Mesenchymal stem cell (in vitro differentiated cells and primary cell): Measurements from ENCODE around the gene NFATC2.

Experiments
- DNase-seq: peaks from one replicate; pipeline ENCODE4 v3.0.0-alpha.2; 2013
- H2AFZ ChIP-seq: one replicate; pipeline ENCODE4 v1.6.1; 2013; ENCODE audit warnings: low read depth, mild to moderate bottlenecking, control low read depth, inconsistent platforms, low read length, moderate library complexity
- H2AK5ac ChIP-seq: 2 replicates; pipeline ENCODE4 v1.6.1; 2013; ENCODE audit warnings: low read length, moderate library complexity, mild to moderate bottlenecking, inconsistent platforms; ENCODE audit not compliant: severe bottlenecking
- H2BK120ac ChIP-seq: one replicate; pipeline ENCODE4 v1.6.1; 2013; ENCODE audit warnings: low read depth, mild to moderate bottlenecking, inconsistent platforms, low read length, moderate library complexity
- H2BK12ac ChIP-seq, 2 experiments: one replicate each; pipeline ENCODE4 v1.6.1; 2013; ENCODE audit warnings: inconsistent platforms in 2 of 2, low read length in 2 of 2, mild to moderate bottlenecking in 2 of 2, moderate library complexity in 2 of 2, control low read depth in 1 of 2
- H2BK15ac ChIP-seq: one replicate; pipeline ENCODE4 v1.6.1; 2013; ENCODE audit warnings: mild to moderate bottlenecking, low read depth, inconsistent platforms; ENCODE audit not compliant: poor library complexity, severe bottlenecking
- H2BK5ac ChIP-seq: 2 replicates; pipeline ENCODE4 v1.6.1; 2013; ENCODE audit warnings: low read depth, mild to moderate bottlenecking, low read length, control low read depth, inconsistent platforms; ENCODE audit not compliant: poor library complexity, severe bottlenecking
- H3K14ac ChIP-seq, 2 experiments: one replicate each; pipeline ENCODE4 v1.6.1; 2013; ENCODE audit warnings: inconsistent platforms in 2 of 2, low read length in 2 of 2, control low read depth in 1 of 2, mild to moderate bottlenecking in 1 of 2, moderate library complexity in 1 of 2
- H3K18ac ChIP-seq, 2 experiments: one replicate each; pipeline ENCODE4 v1.6.1; 2013; ENCODE audit warnings: inconsistent platforms in 2 of 2, low read length in 2 of 2, control low read depth in 1 of 2, low read depth in 1 of 2, mild to moderate bottlenecking in 1 of 2
- H3K23ac ChIP-seq, 2 experiments: one replicate each; pipeline ENCODE4 v1.6.1; 2013; ENCODE audit warnings: inconsistent platforms in 2 of 2, low read length in 2 of 2, mild to moderate bottlenecking in 2 of 2, moderate library complexity in 2 of 2, control low read depth in 1 of 2
- H3K27ac ChIP-seq: 2 replicates; pipeline ENCODE4 v1.5.1; 2013; ENCODE audit warnings: mild to moderate bottlenecking, moderate library complexity, low read length, control low read depth, inconsistent platforms; ENCODE audit not compliant: poor library complexity, severe bottlenecking
- H3K27me3 ChIP-seq, 2 experiments: 2 replicates each; pipeline versions ENCODE4 v1.6.1 to v1.7.0; 2013; ENCODE audit warnings: low read length in 2 of 2, mild to moderate bottlenecking in 2 of 2, moderate library complexity in 2 of 2, control low read depth in 1 of 2, inconsistent platforms in 1 of 2; ENCODE audit not compliant: control insufficient read depth in 1 of 2, insufficient read depth in 1 of 2
- H3K36me3 ChIP-seq, 2 experiments: 2 replicates each; pipeline versions ENCODE4 v1.6.1 to v1.7.0; 2013; ENCODE audit warnings: low read length in 2 of 2, control low read depth in 1 of 2, inconsistent platforms in 1 of 2, low read depth in 1 of 2, mild to moderate bottlenecking in 1 of 2; ENCODE audit not compliant: insufficient read depth in 2 of 2, control insufficient read depth in 1 of 2
- H3K4ac ChIP-seq, 2 experiments: one replicate each; pipeline ENCODE4 v1.6.1; 2013; ENCODE audit warnings: inconsistent platforms in 2 of 2, low read length in 2 of 2, mild to moderate bottlenecking in 2 of 2, moderate library complexity in 2 of 2, control low read depth in 1 of 2, low read depth in 1 of 2
- H3K4me1 ChIP-seq: 2 replicates; pipeline ENCODE4 v1.6.1; 2013; ENCODE audit warnings: low read depth, low read length, control low read depth; ENCODE audit not compliant: control insufficient read depth, insufficient read depth
- H3K4me2 ChIP-seq: 2 replicates; pipeline ENCODE4 v1.6.1; 2013; ENCODE audit warnings: low read length, mild to moderate bottlenecking, inconsistent platforms; ENCODE audit not compliant: poor library complexity, severe bottlenecking
- H3K4me3 ChIP-seq, 2 experiments: 2 replicates each; pipeline versions ENCODE4 v1.5.1 to v1.7.0; 2013; ENCODE audit warnings: low read length in 2 of 2, mild to moderate bottlenecking in 2 of 2, control low read depth in 1 of 2, low read depth in 1 of 2; ENCODE audit not compliant: insufficient read depth in 1 of 2
- H3K79me1 ChIP-seq: replicated peaks from 2 replicates; pipeline ENCODE4 v1.6.1; 2013; ENCODE audit warnings: mild to moderate bottlenecking, control low read depth, low read length, inconsistent platforms; ENCODE audit not compliant: poor library complexity, severe bottlenecking
- H3K9ac ChIP-seq: 2 replicates; pipeline ENCODE4 v1.7.0; 2013; ENCODE audit warnings: mild to moderate bottlenecking, low read length, moderate library complexity
- H3K9me3 ChIP-seq: 2 replicates; pipeline ENCODE4 v1.7.0; 2013; ENCODE audit warnings: mild to moderate bottlenecking, low read length; ENCODE audit not compliant: control insufficient read depth
- H4K8ac ChIP-seq: one replicate; pipeline ENCODE4 v1.6.1; 2013; ENCODE audit warnings: inconsistent platforms, mild to moderate bottlenecking, low read length, moderate library complexity
- H4K91ac ChIP-seq: one replicate; pipeline ENCODE4 v1.6.1; 2013; ENCODE audit warnings: mild to moderate bottlenecking, low read length, inconsistent platforms
- WGBS: methylation state at CpG from one replicate; pipeline ENCODE4 v1.1.7; 2013; ENCODE audit warnings: mixed read lengths; 5-methylcytosine and 5-hydroxymethylcytosine counted together

Gene NFATC2

GRCh38 chr20:51372966-51373365, 169.6 kb downstream of the NFATC2 start:
- no peaks in the 10 kb centered on the region for H3K27me3 ChIP-seq
- no peaks in the 10 kb centered on the region for H3K36me3 ChIP-seq
- H2BK12ac ChIP-seq, result no peak overlapping the region
- H3K14ac ChIP-seq, result no peak overlapping the region
- H2AK5ac ChIP-seq, result no peak overlapping the region
- H3K4me2 ChIP-seq, result no peak overlapping the region
- H3K79me1 ChIP-seq, result no peaks in the 10 kb centered on the region
- no peak overlapping the region for H4K91ac ChIP-seq
- H2BK120ac ChIP-seq, result no peak overlapping the region
- H2BK15ac ChIP-seq, result no peak overlapping the region
- H4K8ac ChIP-seq, result no peak overlapping the region
- peaks cover 8% of the 10 kb centered on the region for H3K4me1 ChIP-seq
- no peak overlapping the region for H3K4ac ChIP-seq
- no peak overlapping the region for H2AFZ ChIP-seq
- H3K27ac ChIP-seq, result no peak overlapping the region
- no peak overlapping the region for H3K4me3 ChIP-seq
- H3K18ac ChIP-seq, result no peak overlapping the region
- DNase-seq, result no peak
- H2BK5ac ChIP-seq, result no peak overlapping the region
- H3K23ac ChIP-seq, result no peak overlapping the region
- WGBS, result 80% methylated on average over 7 of the region's 7 CpGs
- H3K9me3 ChIP-seq, result no peaks in the 10 kb centered on the region
- H3K9ac ChIP-seq, result no peak overlapping the region

GRCh38 chr20:51372176-51372803, 170.2 kb downstream of the NFATC2 start:
- Histone ChIP-seq H3K9ac (no peak overlapping the region), H2BK12ac (no peak overlapping the region), H3K27me3 (no peaks in the 10 kb centered on the region), H3K14ac (no peak overlapping the region), H3K4me2 (no peak overlapping the region), H2BK5ac (no peak overlapping the region), H3K23ac (no peak overlapping the region), H3K79me1 (no peaks in the 10 kb centered on the region), H3K36me3 (no peaks in the 10 kb centered on the region), H3K9me3 (no peaks in the 10 kb centered on the region), H3K4ac (no peak overlapping the region), H2AK5ac (no peak overlapping the region), H2AFZ (no peak overlapping the region), H3K18ac (no peak overlapping the region), H2BK15ac (no peak overlapping the region), H4K91ac (no peak overlapping the region), H3K4me1 (peaks cover 10% of the 10 kb centered on the region), H3K27ac (no peak overlapping the region), H4K8ac (peak overlapping the region; percentile 61), H2BK120ac (peak overlapping the region; percentile 19), H3K4me3 (no peak overlapping the region)
- DNase-seq, result peak; percentile 77
- WGBS, result 46% methylated on average over 13 of the region's 13 CpGs

- H2BK5ac ChIP-seq, result no peak overlapping the region
- H3K18ac ChIP-seq, result no peak overlapping the region
- no peak overlapping the region for H2AK5ac ChIP-seq
- no peak overlapping the region for H3K9ac ChIP-seq
- no peak overlapping the region for H2BK15ac ChIP-seq
- no peak for DNase-seq
- no peak overlapping the region for H3K4me2 ChIP-seq
- H3K79me1 ChIP-seq, result no peaks in the 10 kb centered on the region
- no peak overlapping the region for H3K27ac ChIP-seq
- no peak overlapping the region for H2AFZ ChIP-seq
- H2BK12ac ChIP-seq, result no peak overlapping the region
- H2BK120ac ChIP-seq, result no peak overlapping the region
- H3K4me1 ChIP-seq, result peaks cover 16% of the 10 kb centered on the region
- H4K8ac ChIP-seq, result no peak overlapping the region
- no peak overlapping the region for H3K23ac ChIP-seq
- no peaks in the 10 kb centered on the region for H3K9me3 ChIP-seq
- no peak overlapping the region for H3K4me3 ChIP-seq
- H3K4ac ChIP-seq, result no peak overlapping the region
- no peak overlapping the region for H4K91ac ChIP-seq
- 83% methylated on average over 2 of the region's 4 CpGs for WGBS
- H3K36me3 ChIP-seq, result no peaks in the 10 kb centered on the region
- H3K14ac ChIP-seq, result no peak overlapping the region
- no peaks in the 10 kb centered on the region for H3K27me3 ChIP-seq
Observed at GRCh38 chr20:51371720-51372119, 170.8 kb downstream of the NFATC2 start.

GRCh38 chr20:51369503-51369902, 173.0 kb downstream of the NFATC2 start:
- Histone ChIP-seq H3K9me3 (no peaks in the 10 kb centered on the region), H3K27ac (no peak overlapping the region), H3K4me1 (peaks cover 26% of the 10 kb centered on the region), H4K8ac (no peak overlapping the region), H3K27me3 (no peaks in the 10 kb centered on the region), H3K14ac (peak overlapping the region in 1 of 2 experiments; percentile 26), H3K4me2 (no peak overlapping the region), H3K36me3 (no peaks in the 10 kb centered on the region), H2BK15ac (no peak overlapping the region), H2BK120ac (no peak overlapping the region), H3K23ac (no peak overlapping the region), H3K4ac (no peak overlapping the region), H2BK5ac (no peak overlapping the region), H2AK5ac (no peak overlapping the region), H3K4me3 (no peak overlapping the region), H3K9ac (no peak overlapping the region), H3K18ac (no peak overlapping the region), H2BK12ac (peak overlapping the region in 1 of 2 experiments; percentile 10), H4K91ac (no peak overlapping the region), H3K79me1 (no peaks in the 10 kb centered on the region), H2AFZ (no peak overlapping the region)
- WGBS, result 95% methylated on average over 11 of the region's 11 CpGs
- no peak for DNase-seq
